Measurements from ENCODE around the gene MEIS1. TPM values are rescaled to one million over a fixed set of nuclear protein-coding genes. Genes with fewer than 3 reads are reported as not detected.

The MEIS1 gene
- total RNA-seq, 1 experiment from 2014 or later = 11.5 TPM

DNA sequence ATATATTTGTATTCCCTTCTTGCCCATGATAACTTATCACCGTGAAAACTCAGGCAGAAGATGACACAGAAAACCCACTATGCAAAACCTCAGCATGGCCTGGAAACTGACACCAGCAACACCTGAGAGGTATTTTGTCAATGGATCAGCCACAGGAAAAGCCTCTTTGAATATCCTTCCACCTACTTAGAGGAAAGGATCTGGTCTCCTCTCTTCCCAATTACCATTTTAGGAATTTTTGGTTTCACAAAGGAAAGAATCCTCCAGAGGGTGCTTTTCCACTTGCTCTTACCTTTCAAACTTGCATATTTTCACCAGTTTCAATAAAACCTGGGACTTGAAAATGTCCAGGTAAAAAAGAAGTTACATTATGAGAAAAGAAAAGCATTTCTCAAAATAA is 20.0 kb upstream of the MEIS1 start:
- H3K9me3 Mint-ChIP-seq (ENCODE audit: low read depth, unreplicated experiment) = no peaks in the 10 kb centered on the region
- CTCF ChIA-PET = no interaction called here
- H3K36me3 Mint-ChIP-seq (ENCODE audit: insufficient read depth, unreplicated experiment) = no peaks in the 10 kb centered on the region
- no peak for DNase-seq
- H3K4me1 Mint-ChIP-seq (ENCODE audit: low read depth, unreplicated experiment) = no peaks in the 10 kb centered on the region
- no peak overlapping the region for H3K27ac Mint-ChIP-seq (ENCODE audit: unreplicated experiment)
- no peaks in the 10 kb centered on the region for H3K27me3 Mint-ChIP-seq (ENCODE audit: unreplicated experiment)
- TF ChIP-seq, protein P1, sequence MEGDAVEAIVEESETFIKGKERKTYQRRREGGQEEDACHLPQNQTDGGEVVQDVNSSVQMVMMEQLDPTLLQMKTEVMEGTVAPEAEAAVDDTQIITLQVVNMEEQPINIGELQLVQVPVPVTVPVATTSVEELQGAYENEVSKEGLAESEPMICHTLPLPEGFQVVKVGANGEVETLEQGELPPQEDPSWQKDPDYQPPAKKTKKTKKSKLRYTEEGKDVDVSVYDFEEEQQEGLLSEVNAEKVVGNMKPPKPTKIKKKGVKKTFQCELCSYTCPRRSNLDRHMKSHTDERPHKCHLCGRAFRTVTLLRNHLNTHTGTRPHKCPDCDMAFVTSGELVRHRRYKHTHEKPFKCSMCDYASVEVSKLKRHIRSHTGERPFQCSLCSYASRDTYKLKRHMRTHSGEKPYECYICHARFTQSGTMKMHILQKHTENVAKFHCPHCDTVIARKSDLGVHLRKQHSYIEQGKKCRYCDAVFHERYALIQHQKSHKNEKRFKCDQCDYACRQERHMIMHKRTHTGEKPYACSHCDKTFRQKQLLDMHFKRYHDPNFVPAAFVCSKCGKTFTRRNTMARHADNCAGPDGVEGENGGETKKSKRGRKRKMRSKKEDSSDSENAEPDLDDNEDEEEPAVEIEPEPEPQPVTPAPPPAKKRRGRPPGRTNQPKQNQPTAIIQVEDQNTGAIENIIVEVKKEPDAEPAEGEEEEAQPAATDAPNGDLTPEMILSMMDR (IDR thresholded peaks at IDR 0.05; ENCODE audit: unreplicated experiment) = no peak
- no TSS peak for BruUV-seq (replicated peaks)
- no peak overlapping the region for H3K4me3 Mint-ChIP-seq (ENCODE audit: low read depth, unreplicated experiment)
- intact Hi-C loops (cut with micrococcal nuclease; ENCODE audit: unreplicated experiment) = no loop called here

DNA sequence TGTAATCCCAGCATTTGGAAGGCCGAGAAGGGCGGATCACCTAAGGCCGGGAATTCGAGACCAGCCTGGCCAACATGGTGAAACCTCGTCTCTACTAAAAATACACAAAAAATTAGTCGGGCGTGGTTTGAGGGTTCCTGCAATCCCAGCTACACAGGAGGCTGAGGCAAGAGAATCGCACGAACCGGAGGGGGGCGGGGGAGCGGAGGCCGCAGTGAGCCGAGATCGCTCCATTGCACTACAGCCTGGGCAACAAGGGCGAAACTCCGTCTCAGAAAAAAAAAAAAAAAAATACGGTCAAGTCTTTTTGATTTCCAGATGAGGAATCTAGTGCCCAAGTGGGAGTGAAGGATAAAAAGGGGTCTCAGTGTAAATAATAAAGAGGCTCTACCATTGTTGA is 16.5 kb upstream of the MEIS1 start:
- H3K4me3 Mint-ChIP-seq (ENCODE audit: low read depth, unreplicated experiment) = no peak overlapping the region
- no peak overlapping the region for H3K27ac Mint-ChIP-seq (ENCODE audit: unreplicated experiment)
- no peaks in the 10 kb centered on the region for H3K4me1 Mint-ChIP-seq (ENCODE audit: low read depth, unreplicated experiment)
- H3K36me3 Mint-ChIP-seq (ENCODE audit: insufficient read depth, unreplicated experiment) = no peaks in the 10 kb centered on the region
- no peaks in the 10 kb centered on the region for H3K27me3 Mint-ChIP-seq (ENCODE audit: unreplicated experiment)
- intact Hi-C loops (cut with micrococcal nuclease; ENCODE audit: unreplicated experiment) = no loop called here
- TF ChIP-seq, protein P1 (IDR thresholded peaks at IDR 0.05; ENCODE audit: unreplicated experiment) = no peak
- no peaks in the 10 kb centered on the region for H3K9me3 Mint-ChIP-seq (ENCODE audit: low read depth, unreplicated experiment)
- DNase-seq = no peak
- CTCF ChIA-PET = no interaction called here
- no TSS peak for BruUV-seq (replicated peaks)

DNA sequence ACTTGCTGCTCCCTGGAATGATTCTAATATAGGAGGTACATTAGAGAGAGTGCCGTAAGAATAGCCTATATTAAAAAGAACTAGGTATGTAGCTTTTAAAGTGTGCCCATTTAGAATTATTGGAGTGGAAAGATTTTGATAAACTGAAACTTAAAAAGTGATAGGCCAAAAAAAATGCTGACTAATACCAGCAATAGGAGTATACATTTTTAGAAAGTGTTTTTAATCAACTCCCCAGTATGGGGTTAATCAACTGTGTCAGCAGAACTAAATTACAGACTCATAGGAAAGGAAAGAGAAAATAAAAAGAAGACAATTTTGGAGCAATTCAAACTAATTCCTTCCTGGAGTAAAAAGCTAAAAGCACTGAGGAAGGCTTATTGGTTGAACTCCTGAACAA is 13.3 kb upstream of the MEIS1 start:
- BruUV-seq (replicated peaks) = no TSS peak
- Mint-ChIP-seq H3K4me1 (ENCODE audit: low read depth, unreplicated experiment) (peaks cover 16% of the 10 kb centered on the region), H3K9me3 (ENCODE audit: low read depth, unreplicated experiment) (no peaks in the 10 kb centered on the region), H3K27ac (ENCODE audit: unreplicated experiment) (no peak overlapping the region), H3K4me3 (ENCODE audit: low read depth, unreplicated experiment) (no peak overlapping the region), H3K36me3 (ENCODE audit: insufficient read depth, unreplicated experiment) (peaks cover 18% of the 10 kb centered on the region), H3K27me3 (ENCODE audit: unreplicated experiment) (no peaks in the 10 kb centered on the region)
- CTCF ChIA-PET = no interaction called here
- no peak for DNase-seq
- intact Hi-C loops (cut with micrococcal nuclease; ENCODE audit: unreplicated experiment) = no loop called here
- TF ChIP-seq, protein P1 (IDR thresholded peaks at IDR 0.05; ENCODE audit: unreplicated experiment) = no peak

DNA sequence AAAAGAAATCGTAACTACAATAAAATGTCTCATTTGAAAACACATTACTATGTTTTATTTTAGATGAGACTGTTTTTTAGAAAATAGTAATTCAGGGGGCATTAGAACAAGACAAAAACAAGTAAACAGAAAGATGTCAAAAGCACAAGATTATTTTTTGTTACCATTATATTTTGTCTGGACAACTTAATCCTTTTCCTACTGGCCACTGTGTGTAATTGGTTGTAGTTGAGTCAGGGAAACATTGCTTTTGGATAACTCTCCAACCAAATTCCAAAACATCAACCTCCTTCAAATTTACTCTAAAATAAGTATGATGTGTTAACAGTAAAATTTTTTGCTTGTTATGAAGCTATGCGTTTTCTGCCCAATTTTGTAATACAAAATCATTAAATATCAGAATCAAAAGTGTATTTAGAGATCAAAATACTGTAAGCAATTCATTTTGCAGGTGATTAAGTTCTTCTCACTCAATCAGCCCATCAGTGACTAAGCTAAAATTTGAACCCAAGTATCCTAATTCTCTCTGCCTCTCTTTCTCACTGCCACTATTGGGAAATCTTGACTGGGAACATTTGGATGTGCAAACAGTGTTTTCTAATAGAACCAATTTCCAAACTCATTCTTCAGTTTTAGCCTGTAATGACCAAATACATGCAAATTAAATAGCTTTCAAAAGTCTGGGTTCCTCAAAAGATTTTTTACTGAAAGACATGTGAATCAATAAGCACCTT is 11.4 kb upstream of the MEIS1 start:
- no peaks in the 10 kb centered on the region for H3K9me3 Mint-ChIP-seq (ENCODE audit: low read depth, unreplicated experiment)
- no TSS peak for BruUV-seq (replicated peaks)
- H3K4me3 Mint-ChIP-seq (ENCODE audit: low read depth, unreplicated experiment) = no peak overlapping the region
- peaks cover 18% of the 10 kb centered on the region for H3K36me3 Mint-ChIP-seq (ENCODE audit: insufficient read depth, unreplicated experiment)
- intact Hi-C loops (cut with micrococcal nuclease; ENCODE audit: unreplicated experiment) = no loop called here
- TF ChIP-seq, protein P1 (IDR thresholded peaks at IDR 0.05; ENCODE audit: unreplicated experiment) = no peak
- peaks cover 16% of the 10 kb centered on the region for H3K4me1 Mint-ChIP-seq (ENCODE audit: low read depth, unreplicated experiment)
- no peak for DNase-seq
- no peaks in the 10 kb centered on the region for H3K27me3 Mint-ChIP-seq (ENCODE audit: unreplicated experiment)
- no peak overlapping the region for H3K27ac Mint-ChIP-seq (ENCODE audit: unreplicated experiment)
- CTCF ChIA-PET = no interaction called here

All from Calu3 (cell line).